Brain pericyte (primary cell): ENCODE results near the gene SMIM35.
"Not testable (repeated sequence)": the region's sequence is repeated elsewhere in the genome, so short reads cannot be mapped to it uniquely, and the experiment has no call there.

ENCODE experiments used
- DNase-seq: peaks from one replicate; pipeline ENCODE4 v3.0.0-alpha.2; 2012; ENCODE audit warnings: low read depth, low spot score

The SMIM35 gene

DNA sequence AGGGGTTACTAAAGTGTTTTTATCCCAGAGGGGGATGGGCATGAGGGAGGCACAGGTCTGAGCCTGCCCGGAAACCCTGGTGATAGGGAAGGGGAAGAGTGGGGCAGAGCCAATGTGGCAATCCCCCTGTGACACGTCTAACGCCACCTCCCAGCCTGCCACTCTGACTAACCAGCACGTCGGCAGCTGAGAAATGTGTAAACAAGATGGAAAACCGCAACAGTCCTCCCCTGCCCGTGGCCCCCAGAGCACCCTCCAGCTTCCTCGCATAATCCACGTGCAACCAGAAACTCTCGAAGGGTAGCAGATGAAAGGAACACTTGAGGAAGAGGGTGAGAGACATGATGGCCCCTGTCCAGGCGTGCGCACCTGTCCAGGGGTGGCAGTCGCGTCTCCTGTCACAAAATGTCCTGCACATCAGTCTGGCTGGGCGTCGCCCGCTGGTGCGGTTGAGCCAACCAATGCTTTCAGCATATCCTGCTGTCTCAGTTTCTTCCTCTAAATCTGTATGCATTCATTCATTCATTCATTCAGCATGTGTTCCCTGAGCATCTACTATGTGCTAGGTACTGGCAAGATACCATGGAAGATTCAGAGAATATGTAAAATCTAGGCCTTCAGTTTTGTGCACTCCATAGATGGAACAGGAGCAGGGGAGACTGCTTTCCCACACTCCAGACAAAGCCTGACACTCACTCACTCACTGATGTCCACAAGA, 5.4 kb downstream of the SMIM35 start:
- no peak for DNase-seq

GRCh38 chr11:118080296-118080695, 6.5 kb downstream of the SMIM35 start:
- DNase-seq = no peak

GRCh38 chr11:118079491-118079890, 7.3 kb downstream of the SMIM35 start:
- no peak for DNase-seq

- DNase-seq = no peak
Observed at GRCh38 chr11:118078911-118079411, 7.8 kb downstream of the SMIM35 start.

- DNase-seq = no peak
Observed at GRCh38 chr11:118076754-118077281, 9.9 kb downstream of the SMIM35 start, which contains the start of gene TMPRSS4. Gene TMPRSS4, plus strand, starts transcription at chr11:118077078. Its CDS starts 225 bp downstream, at chr11:118077303.

- DNase-seq = no peak
Observed at GRCh38 chr11:118074785-118075184, 12.0 kb downstream of the SMIM35 start.

DNA sequence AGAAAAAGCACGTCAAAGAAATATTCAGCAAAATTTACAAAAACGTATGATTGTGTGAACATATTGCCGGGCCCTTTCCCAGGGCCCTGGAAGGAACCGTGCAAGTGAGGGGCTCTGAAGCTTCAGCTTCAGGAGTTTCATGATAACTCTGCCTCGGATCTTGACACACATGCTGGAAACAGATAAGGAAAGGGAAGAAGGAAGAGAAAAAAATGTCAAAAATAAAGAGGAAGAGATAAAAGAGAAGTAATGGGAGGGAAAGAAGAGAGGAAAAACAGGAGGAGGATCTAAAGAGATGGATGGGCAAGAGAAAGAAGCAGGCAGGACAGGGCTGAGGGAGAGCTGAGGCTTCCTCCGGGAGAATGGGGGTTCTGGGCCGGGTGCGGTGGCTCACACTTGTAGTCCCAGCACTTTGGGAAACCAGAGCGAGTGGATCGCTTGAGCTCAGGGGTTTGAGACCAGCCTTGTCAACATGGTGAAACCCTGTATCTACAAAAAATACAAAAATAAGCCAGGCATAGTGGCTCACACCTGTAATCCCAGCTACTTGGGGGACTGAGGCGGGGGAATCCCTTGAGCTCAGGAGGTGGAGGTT, 12.6 kb downstream of the SMIM35 start:
- DNase-seq = no peak

DNA sequence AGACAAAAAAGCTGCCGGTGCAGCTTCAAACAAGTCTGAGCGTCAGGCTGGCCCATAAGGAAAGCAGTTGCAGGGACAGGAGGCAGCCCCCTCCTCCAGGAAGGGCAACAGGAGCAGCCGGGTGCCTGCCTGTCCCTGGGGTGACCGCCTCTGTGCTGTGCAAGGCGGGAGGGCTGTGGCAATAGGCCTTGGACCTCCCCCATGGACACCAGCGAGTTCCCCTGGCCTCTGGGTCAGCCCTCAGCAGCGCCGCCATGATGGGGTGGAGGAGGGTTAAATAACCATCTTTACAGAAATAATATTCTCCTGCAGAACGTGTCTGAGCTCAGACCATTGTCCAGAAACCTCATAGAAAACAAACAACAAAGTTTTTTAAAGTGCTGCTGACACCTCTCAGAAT, 13.2 kb downstream of the SMIM35 start:
- DNase-seq = no peak

DNA sequence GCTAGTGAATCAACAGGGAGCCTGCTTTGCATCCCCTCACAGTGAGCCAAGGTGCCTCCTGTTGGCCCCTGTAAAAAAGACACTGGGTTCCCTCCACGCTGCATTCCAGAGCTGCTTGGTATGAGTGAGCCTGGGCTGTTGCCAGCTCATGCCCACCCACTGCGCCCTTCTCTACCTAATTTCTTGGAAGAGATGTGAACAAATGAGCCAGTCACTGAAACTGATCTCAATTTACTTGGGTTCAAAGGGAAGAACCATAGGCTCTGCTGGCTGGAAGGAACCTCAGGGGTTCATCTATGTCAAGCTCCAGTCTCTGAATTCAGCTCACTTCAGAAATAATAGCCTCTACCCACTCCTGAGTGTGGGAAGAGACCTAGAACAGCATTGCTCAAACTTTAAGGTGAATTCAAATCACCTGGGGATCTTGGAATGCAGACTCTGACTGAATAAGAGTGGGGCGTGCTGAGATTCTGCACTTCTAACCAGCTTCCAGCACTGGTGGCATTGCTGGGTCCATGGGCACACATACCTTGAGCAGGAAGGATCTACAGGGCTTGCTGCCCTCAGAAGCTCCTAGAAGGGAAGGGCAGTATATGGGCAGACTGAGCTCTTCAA, 15.2 kb downstream of the SMIM35 start:
- DNase-seq = no peak

DNA sequence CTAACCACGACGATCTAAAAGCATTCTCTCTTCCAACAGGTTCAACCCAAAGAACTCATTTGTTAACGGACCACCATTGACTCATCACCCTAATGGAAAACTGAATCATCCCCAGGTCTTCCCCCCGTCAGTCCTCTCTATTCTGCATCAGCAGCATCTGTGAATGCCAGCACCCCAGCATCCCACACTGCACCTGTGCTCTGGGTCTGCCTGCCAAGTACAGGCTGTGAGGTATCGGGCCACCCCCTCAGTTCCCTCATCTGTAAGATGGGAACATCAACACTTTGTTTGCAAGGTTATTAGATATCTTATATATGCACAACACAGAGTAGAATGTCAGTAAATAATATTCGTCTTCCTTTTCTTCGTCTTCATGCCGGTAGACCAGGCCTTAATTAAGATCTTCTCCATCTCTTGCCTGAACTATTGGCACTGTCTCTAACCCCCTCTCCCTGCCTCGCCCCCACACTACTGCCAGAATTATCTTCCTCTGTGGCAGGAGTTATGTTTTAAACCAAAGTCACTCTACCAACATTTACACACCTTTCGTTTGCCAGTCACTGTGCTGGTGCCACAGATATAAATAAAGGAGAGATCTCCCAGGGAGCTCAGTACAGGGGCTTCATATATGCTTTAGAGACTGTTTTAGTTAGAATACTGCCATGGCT, 17.7 kb downstream of the SMIM35 start:
- no peak for DNase-seq

DNA sequence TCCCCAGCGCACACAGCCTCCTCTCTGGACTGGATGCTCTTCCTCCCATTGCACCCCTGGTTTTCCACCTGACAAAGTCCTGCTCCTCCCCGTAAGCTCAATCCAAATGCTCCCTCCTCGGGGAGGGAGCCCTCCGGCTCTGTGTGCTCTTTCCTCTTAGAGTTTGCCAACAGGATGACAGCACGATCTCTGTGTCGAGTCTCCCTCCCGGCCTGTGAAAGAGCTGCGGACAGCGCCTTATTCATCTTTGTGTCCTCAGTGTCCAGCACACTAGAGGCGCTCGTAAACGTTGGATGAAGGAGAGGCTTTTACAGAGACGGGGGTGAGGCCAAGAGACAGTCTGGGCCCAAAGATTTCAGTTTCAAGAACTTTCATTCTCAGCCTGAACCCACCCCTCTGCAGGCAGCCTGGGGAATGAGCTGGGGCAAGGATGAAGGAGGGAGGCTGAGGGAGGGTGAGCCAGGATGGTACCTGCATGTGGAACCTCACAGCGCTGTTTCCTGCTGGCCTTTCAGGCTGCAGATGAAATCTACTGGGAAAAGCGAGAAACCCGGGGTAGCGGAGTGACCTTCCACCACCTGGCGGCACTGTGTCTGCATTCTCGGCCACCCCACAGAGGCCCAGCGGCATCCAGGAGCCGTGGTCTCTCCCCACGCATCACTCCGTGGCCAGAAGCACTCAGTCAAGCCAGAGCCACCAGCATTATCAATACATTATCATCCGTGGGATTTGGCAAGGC, 18.4 kb downstream of the SMIM35 start:
- no peak for DNase-seq

DNA sequence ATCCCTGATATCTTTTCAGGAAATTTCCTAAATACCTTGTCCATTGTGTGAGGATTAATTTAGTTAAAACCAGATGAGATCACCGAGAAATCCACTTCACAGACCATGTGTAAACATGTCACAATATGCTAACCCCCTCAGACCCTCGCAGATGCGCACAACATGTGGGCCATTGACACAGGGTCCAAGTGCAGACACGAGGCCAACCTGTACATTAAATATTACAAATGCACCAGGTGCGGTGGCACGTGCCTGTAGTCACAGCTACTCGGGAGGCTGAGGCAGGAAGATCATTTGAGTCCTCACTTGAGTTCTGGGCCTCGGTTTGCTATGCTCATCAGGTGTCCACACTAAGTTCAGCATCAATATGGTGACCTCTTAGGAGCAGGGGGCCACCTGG, 19.8 kb downstream of the SMIM35 start:
- no peak for DNase-seq

GRCh38 chr11:118065384-118065783, 21.4 kb downstream of the SMIM35 start:
- DNase-seq = no peak

DNA sequence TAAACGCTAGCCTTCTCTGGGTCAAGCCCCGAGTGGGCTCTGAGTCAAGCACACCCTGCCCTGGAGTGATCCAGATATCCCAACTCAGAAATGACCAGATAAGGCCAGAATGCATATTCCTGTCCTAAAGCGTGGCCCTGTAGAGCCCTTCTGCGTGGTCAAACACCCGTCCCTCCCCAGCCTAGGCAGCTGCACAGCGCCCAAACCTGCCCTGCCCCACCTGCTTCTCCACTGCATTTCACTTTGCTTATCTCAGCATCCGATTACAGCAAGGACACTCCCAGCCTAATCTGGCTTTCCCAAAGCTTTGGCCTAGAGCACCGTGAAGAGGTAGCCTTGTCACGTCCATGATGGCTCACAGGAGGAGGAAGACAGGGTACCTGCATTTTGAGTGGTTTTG, 21.8 kb downstream of the SMIM35 start:
- DNase-seq = no peak

GRCh38 chr11:118062631-118063030, 24.1 kb downstream of the SMIM35 start:
- not testable (repeated sequence) for DNase-seq

DNA sequence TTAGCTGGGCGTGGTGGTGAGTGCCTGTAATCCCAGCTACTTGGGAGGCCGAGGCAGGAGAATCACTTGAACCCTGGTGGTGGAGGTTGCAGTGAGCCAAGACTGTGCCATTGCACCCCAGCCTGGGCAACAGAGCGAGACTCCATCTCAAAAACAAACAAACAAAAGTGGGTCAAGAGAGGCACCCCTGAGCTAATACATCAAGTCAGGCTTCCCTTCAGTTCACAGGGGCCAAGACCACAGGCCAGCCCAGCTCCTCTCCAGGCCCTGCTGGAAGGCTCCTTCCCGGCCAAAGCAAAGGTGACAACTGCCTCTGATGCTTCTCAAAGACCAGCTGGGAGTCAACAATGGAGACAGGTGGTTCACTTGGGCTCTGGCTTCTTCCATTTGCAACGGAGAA, 24.6 kb downstream of the SMIM35 start:
- DNase-seq = not testable (repeated sequence)

DNA sequence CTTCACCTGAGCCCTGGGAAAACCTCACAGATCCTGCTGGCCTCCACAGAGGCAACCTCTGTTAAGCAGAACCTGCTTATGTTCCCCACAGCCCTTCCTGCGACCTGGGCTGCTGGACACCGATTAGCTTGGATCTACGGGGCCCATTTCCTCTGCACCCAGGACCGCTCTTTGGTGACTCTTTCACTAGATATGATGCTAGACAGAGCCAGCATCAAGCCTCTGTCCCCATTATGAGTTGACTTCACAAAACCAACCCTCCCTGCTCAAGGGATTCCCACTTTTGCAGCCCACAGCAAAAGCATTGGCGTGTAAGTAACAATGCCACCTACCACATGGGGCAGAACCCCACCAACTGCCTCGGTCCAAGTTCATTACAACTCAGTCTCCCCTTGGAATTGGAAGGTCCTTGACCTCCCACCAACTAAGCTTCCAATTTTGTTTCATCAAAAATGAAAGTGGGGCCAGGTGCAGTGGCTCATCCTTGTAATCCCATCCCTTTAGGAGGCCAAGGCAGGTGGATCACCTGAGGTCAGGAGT, 25.1 kb downstream of the SMIM35 start:
- DNase-seq = no peak

- no peak for DNase-seq
Observed at GRCh38 chr11:118060869-118061268, 25.9 kb downstream of the SMIM35 start.

- no peak for DNase-seq
Observed at GRCh38 chr11:118060081-118060661, 26.6 kb downstream of the SMIM35 start.

- DNase-seq = no peak
Observed at GRCh38 chr11:118059246-118059940, 27.4 kb downstream of the SMIM35 start.
